Colonic mucosa (tissue), 4 donors: ENCODE data around the gene SPATA12. TPM values are rescaled to one million over a fixed set of nuclear protein-coding genes. Genes with fewer than 3 reads are reported as not detected.

Experiments used
- DNase-seq: peaks from one replicate; pipeline ENCODE4 v3.0.0-alpha.2; 2020
- H3K27ac ChIP-seq: fragments of 200-600 bp; one replicate; pipeline ENCODE4 v1.8.0; 2021
- H3K27me3 ChIP-seq: fragments of 200-600 bp; one replicate; pipeline ENCODE4 v1.8.0; 2021
- H3K36me3 ChIP-seq: fragments of 200-600 bp; one replicate; pipeline ENCODE4 v1.8.0; 2021
- H3K4me1 ChIP-seq: fragments of 200-600 bp; one replicate; pipeline ENCODE4 v1.8.0; 2021; ENCODE audit warnings: mild to moderate bottlenecking
- H3K4me3 ChIP-seq: fragments of 200-600 bp; one replicate; pipeline ENCODE4 v1.8.0; 2021
- H3K9ac ChIP-seq, 2 donors: one replicate each; pipeline ENCODE4 v1.7.0; 2013; ENCODE audit warnings: control low read depth in 2 of 2, low read depth in 2 of 2, low read length in 2 of 2
- H3K9me3 ChIP-seq: fragments of 200-600 bp; one replicate; pipeline ENCODE4 v1.8.0; 2021
- intact Hi-C: fragments of 100-400 bp; cut with DNase I; formaldehyde crosslinking; loops from one replicate; pipeline ENCODE4 v1.14.1; 2022
- total RNA-seq, 2 donors: library from RNA; stranded (reverse); fragmentation: NEBNext Ultra II Directional in 1 of 2; extraction: Animal tissue kit (Norgen Biotek cat#: 25700) in 1 of 2; gene quantifications; one replicate each; pipeline ENCODE4 v1.2.1, GENCODE V29; 2021
- TF ChIP-seq, protein P1 (sequence below): fragments of 200-600 bp; IDR thresholded peaks from one replicate; pipeline ENCODE4 v1.8.0; 2022; ENCODE audit warnings: antibody characterized with exemption, mild to moderate bottlenecking
- donor health status: healthy.
- donor health status: DM: no; HTN: no; CAD: no.
- donor health status: DM: no; HTN: no; CAD: no.

The SPATA12 gene
- total RNA-seq, 2 donors from 2014 or later = 0.27 TPM; not detected in 1

DNA sequence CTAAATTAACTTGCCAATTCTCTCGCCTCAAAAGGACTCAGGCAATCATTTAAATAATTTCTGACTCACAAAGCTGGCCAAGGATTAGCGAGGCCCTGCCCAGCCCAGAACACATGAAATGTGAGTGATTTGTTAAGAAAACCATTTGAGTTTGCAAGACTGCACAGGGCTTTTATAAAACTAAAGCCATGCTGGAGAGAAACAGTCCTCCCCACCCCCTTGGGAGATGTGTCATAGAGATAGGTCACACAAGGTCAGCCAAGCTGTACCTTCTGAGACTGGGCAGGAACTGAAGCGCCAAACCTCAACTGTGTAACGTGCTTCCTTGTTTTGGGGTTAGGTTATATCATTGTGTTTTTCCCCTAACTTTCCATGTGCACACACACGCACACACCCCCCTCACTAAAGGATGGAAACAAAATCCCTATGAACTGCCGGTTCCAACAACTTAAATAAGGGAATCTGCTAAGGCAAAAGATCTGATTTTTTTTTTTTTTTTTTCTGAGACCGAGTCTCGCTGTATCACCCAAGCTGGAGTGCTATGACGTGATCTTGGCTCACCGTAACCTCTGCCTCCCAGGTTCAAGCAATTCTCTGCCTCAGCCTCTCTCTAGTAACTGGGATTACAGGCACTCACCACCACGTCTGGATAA, 8.1 kb downstream of the SPATA12 start:
- DNase-seq = peak; percentile 55
- Histone ChIP-seq H3K9me3 (no peaks in the 10 kb centered on the region), H3K4me1 (peaks cover 5% of the 10 kb centered on the region), H3K4me3 (no peak overlapping the region), H3K36me3 (no peaks in the 10 kb centered on the region), H3K27ac (no peak overlapping the region), H3K27me3 (no peaks in the 10 kb centered on the region), H3K9ac (peak overlapping the region in 1 of 2 donors; percentile 1)
- intact Hi-C loops = no loop called here
- TF ChIP-seq, protein P1, sequence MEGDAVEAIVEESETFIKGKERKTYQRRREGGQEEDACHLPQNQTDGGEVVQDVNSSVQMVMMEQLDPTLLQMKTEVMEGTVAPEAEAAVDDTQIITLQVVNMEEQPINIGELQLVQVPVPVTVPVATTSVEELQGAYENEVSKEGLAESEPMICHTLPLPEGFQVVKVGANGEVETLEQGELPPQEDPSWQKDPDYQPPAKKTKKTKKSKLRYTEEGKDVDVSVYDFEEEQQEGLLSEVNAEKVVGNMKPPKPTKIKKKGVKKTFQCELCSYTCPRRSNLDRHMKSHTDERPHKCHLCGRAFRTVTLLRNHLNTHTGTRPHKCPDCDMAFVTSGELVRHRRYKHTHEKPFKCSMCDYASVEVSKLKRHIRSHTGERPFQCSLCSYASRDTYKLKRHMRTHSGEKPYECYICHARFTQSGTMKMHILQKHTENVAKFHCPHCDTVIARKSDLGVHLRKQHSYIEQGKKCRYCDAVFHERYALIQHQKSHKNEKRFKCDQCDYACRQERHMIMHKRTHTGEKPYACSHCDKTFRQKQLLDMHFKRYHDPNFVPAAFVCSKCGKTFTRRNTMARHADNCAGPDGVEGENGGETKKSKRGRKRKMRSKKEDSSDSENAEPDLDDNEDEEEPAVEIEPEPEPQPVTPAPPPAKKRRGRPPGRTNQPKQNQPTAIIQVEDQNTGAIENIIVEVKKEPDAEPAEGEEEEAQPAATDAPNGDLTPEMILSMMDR = no peak

DNA sequence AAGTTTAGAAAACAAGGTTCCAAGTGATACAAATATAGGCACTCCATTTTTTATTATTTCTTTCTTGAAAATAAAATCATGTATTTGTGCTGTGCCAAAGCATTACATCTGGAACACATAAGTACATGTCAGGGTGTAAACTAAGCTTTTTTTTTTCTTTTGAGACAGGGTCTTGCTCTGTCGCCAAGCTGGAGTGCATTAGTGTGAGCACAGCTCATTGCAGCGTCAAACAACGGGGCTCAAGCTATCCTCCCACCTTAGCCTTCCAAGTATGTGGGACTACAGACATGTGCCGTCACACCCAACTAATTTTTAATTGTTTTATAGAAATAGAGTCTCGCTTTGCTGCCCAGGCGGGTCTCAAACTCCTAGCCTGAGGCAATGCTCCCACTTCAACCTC, 9.0 kb downstream of the SPATA12 start:
- DNase-seq = no peak
- TF ChIP-seq, protein P1 = no peak
- no peak overlapping the region for H3K4me3 ChIP-seq
- H3K27ac ChIP-seq = no peak overlapping the region
- no peak overlapping the region for H3K9ac ChIP-seq
- H3K4me1 ChIP-seq = peaks cover 5% of the 10 kb centered on the region
- no peaks in the 10 kb centered on the region for H3K36me3 ChIP-seq
- H3K9me3 ChIP-seq = no peaks in the 10 kb centered on the region
- intact Hi-C loops = no loop called here
- H3K27me3 ChIP-seq = no peaks in the 10 kb centered on the region

DNA sequence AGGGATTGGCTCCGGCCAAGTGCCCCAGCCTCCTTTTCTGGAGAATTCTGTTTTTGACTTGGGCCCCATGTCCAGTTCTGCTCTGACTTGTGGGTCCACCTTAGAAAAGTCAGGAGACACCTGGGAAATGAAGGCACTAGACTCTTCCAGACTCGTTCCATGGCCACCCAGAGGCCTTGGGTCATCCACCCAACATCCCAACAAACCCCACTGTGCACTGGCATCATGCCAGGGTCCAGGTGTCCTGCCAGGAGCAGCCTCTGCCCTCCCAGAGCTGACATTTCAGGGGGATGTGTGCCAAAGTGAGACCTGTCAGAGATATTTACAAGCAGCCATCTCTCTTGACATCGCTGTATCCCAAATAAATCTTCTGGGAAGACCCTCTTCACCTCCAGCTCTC, 13.2 kb downstream of the SPATA12 start:
- Histone ChIP-seq H3K9me3 (no peaks in the 10 kb centered on the region), H3K4me3 (no peak overlapping the region), H3K27ac (no peak overlapping the region), H3K36me3 (no peaks in the 10 kb centered on the region), H3K27me3 (no peaks in the 10 kb centered on the region), H3K9ac (no peak overlapping the region), H3K4me1 (peaks cover 2% of the 10 kb centered on the region)
- no peak for DNase-seq
- TF ChIP-seq, protein P1 = no peak
- intact Hi-C loops = no loop called here

DNA sequence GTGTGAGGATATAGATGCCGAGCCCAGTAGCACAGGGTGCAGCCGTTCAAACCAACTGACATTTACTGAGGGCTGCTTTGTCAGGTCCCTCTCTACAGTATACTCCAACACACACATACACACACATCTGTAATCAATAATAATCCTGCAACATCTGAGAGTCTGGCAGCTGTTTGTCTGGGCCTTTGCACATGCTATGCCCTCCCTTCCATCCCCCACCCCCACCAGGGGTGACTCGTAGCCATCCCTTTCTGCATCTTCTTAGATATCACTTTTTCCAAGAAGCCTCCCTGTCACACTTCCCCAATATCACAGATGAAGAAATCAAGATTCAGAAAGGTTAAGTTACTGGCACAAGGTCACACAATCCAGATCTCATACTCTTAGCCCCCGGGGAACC, 13.7 kb downstream of the SPATA12 start:
- Histone ChIP-seq H3K4me1 (no peaks in the 10 kb centered on the region), H3K27ac (no peak overlapping the region), H3K27me3 (no peaks in the 10 kb centered on the region), H3K9ac (no peak overlapping the region), H3K4me3 (no peak overlapping the region), H3K36me3 (no peaks in the 10 kb centered on the region), H3K9me3 (no peaks in the 10 kb centered on the region)
- TF ChIP-seq, protein P1 = no peak
- DNase-seq = no peak
- intact Hi-C loops = no loop called here

DNA sequence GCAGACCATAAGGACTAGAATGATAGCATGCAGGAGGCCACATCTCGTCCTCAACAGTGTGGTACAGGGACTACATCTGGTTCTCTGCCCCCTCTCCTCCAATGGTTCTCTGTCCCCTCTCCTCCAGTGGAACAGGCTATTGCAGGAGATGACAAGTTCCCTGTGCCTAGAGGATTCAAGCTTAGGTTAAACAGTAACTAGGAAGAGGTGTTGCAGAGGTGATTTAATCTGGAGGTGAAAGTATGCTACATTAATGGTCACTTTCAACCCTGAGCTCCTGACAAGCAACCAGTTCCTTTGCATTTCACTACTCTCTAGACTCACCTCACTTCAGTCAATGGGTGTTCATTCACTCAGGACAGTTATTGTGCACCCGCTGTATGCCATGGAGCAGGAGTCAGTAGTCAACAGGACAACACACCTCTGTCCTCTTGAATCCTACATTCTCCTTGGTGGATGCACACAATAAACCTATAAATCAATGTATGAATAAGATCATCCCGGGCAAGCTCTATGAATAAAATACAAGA, 16.0 kb downstream of the SPATA12 start:
- no peaks in the 10 kb centered on the region for H3K36me3 ChIP-seq
- TF ChIP-seq, protein P1 = no peak
- H3K9ac ChIP-seq = no peak overlapping the region
- no peak overlapping the region for H3K27ac ChIP-seq
- intact Hi-C loops = loop anchor here (5.0 kb wide), 1 partner anchor 79 kb away; no protein-coding TSS in a partner anchor
- no peak overlapping the region for H3K4me3 ChIP-seq
- H3K27me3 ChIP-seq = no peaks in the 10 kb centered on the region
- H3K4me1 ChIP-seq = no peaks in the 10 kb centered on the region
- H3K9me3 ChIP-seq = no peaks in the 10 kb centered on the region
- DNase-seq = no peak
